ENCODE results near the gene IREB2. TPM values are rescaled to one million over a fixed set of nuclear protein-coding genes. Genes with fewer than 3 reads are reported as not detected.

IREB2 gene
- total RNA-seq, 1 experiment from 2014 or later = 86.4 TPM

DNA sequence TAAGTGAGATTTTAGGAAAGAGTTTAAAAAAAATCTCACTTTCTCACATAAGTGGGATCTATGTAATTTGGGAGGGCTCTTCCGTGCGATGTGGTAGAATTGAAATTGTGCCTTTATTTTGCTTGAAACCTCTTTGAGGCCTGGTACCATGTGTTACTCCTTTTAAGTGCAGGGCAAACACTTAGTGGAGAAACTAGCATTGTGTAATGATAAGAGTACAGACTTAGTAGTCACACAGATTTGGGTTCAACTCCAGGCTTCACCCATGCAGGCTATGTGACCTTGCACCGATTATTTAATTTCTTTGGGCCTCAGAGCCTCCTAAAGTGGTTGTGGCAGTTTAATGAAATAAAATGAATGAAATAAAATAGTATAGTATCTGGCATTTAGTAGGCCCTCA lies 104.6 kb downstream of the IREB2 start:
- Histone ChIP-seq H3K27ac (ENCODE audit: low read depth, low read length, poor library complexity, severe bottlenecking) (no peak overlapping the region), H3K4me3 (ENCODE audit: low read depth, low read length, poor library complexity, severe bottlenecking) (no peak overlapping the region), H3K27me3 (replicated peaks; ENCODE audit: insufficient read depth, low read depth, low read length, poor library complexity) (no peaks in the 10 kb centered on the region), H3K4me1 (ENCODE audit: insufficient read depth, low read length, poor library complexity, severe bottlenecking) (peaks cover 6% of the 10 kb centered on the region), H3K9me3 (ENCODE audit: low read depth, low read length, poor library complexity, severe bottlenecking) (no peaks in the 10 kb centered on the region), H3K36me3 (ENCODE audit: insufficient read depth, low read length, poor library complexity, severe bottlenecking) (peaks cover 58% of the 10 kb centered on the region)
- POLR2A ChIA-PET (ENCODE audit: low non-redundant PET) = no interaction called here
- no peak for DNase-seq (ENCODE audit: low spot score)
- BruUV-seq (replicated peaks) = no TSS peak
- intact Hi-C loops (cut with micrococcal nuclease; ENCODE audit: unreplicated experiment) = no loop called here
- CTCF ChIA-PET = no interaction called here
- TF ChIP-seq EZH2 (IDR thresholded peaks at IDR 0.05; ENCODE audit: borderline replicate concordance, low read depth, low read length, poor library complexity, severe bottlenecking) = no peak
- TF ChIP-seq, protein P1, sequence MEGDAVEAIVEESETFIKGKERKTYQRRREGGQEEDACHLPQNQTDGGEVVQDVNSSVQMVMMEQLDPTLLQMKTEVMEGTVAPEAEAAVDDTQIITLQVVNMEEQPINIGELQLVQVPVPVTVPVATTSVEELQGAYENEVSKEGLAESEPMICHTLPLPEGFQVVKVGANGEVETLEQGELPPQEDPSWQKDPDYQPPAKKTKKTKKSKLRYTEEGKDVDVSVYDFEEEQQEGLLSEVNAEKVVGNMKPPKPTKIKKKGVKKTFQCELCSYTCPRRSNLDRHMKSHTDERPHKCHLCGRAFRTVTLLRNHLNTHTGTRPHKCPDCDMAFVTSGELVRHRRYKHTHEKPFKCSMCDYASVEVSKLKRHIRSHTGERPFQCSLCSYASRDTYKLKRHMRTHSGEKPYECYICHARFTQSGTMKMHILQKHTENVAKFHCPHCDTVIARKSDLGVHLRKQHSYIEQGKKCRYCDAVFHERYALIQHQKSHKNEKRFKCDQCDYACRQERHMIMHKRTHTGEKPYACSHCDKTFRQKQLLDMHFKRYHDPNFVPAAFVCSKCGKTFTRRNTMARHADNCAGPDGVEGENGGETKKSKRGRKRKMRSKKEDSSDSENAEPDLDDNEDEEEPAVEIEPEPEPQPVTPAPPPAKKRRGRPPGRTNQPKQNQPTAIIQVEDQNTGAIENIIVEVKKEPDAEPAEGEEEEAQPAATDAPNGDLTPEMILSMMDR (conservative IDR thresholded peaks at IDR 0.05; ENCODE audit: low read depth, low read length) = no peak

DNA sequence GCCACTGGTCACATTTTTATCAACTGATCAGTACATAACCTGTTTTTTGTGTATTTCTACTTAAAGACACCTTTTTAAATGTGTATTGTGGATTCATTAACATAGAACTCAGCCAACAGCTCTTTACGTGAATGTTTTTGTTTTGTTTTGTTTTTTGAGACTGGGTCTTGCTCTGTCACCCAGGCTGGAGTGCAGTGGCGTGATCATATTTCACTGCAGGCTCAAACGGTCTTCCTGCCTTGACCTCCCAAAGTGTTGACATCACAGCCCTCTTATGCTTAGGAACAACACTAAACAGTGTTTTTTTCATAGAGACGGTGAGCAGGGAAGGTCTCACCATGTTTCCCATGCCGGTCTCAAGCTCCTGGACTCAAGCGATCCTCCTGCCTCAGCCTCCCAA lies 112.2 kb downstream of the IREB2 start:
- no peak overlapping the region for H3K4me3 ChIP-seq (ENCODE audit: low read depth, low read length, poor library complexity, severe bottlenecking)
- ChIA-PET CTCF (no interaction called here), POLR2A (ENCODE audit: low non-redundant PET) (no interaction called here)
- H3K36me3 ChIP-seq (ENCODE audit: insufficient read depth, low read length, poor library complexity, severe bottlenecking) = peaks cover 59% of the 10 kb centered on the region
- no peak for TF ChIP-seq EZH2 (IDR thresholded peaks at IDR 0.05; ENCODE audit: borderline replicate concordance, low read depth, low read length, poor library complexity, severe bottlenecking)
- TF ChIP-seq, protein P1 (conservative IDR thresholded peaks at IDR 0.05; ENCODE audit: low read depth, low read length) = no peak
- H3K27me3 ChIP-seq (replicated peaks; ENCODE audit: insufficient read depth, low read depth, low read length, poor library complexity) = no peaks in the 10 kb centered on the region
- no peaks in the 10 kb centered on the region for H3K4me1 ChIP-seq (ENCODE audit: insufficient read depth, low read length, poor library complexity, severe bottlenecking)
- intact Hi-C loops (cut with micrococcal nuclease; ENCODE audit: unreplicated experiment) = no loop called here
- no TSS peak for BruUV-seq (replicated peaks)
- no peak overlapping the region for H3K27ac ChIP-seq (ENCODE audit: low read depth, low read length, poor library complexity, severe bottlenecking)
- H3K9me3 ChIP-seq (ENCODE audit: low read depth, low read length, poor library complexity, severe bottlenecking) = no peaks in the 10 kb centered on the region
- no peak for DNase-seq (ENCODE audit: low spot score)

DNA sequence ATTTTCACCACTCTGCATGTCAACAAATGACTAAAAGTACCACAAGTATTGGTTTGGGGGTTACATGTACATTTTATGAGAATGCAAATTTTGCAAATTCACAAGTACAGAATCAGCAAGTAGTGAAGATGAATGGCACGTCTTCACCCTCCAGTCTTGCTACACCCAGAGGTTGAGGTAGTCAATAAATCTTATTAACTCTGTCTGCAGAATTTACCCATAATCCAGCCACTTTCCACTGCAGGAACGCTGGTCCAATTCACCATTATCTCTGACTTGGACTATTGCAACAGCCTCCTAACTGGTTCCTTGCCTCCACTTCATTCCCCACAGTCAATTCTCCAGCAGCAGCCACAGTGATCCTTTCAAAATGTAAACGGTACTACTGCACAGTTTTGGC lies 112.8 kb downstream of the IREB2 start:
- no peaks in the 10 kb centered on the region for H3K4me1 ChIP-seq (ENCODE audit: insufficient read depth, low read length, poor library complexity, severe bottlenecking)
- BruUV-seq (replicated peaks) = no TSS peak
- POLR2A ChIA-PET (ENCODE audit: low non-redundant PET) = no interaction called here
- H3K27me3 ChIP-seq (replicated peaks; ENCODE audit: insufficient read depth, low read depth, low read length, poor library complexity) = no peaks in the 10 kb centered on the region
- H3K4me3 ChIP-seq (ENCODE audit: low read depth, low read length, poor library complexity, severe bottlenecking) = no peak overlapping the region
- H3K36me3 ChIP-seq (ENCODE audit: insufficient read depth, low read length, poor library complexity, severe bottlenecking) = peaks cover 53% of the 10 kb centered on the region
- TF ChIP-seq, protein P1 (conservative IDR thresholded peaks at IDR 0.05; ENCODE audit: low read depth, low read length) = no peak
- TF ChIP-seq EZH2 (IDR thresholded peaks at IDR 0.05; ENCODE audit: borderline replicate concordance, low read depth, low read length, poor library complexity, severe bottlenecking) = no peak
- no peak for DNase-seq (ENCODE audit: low spot score)
- no peak overlapping the region for H3K27ac ChIP-seq (ENCODE audit: low read depth, low read length, poor library complexity, severe bottlenecking)
- CTCF ChIA-PET = no interaction called here
- intact Hi-C loops (cut with micrococcal nuclease; ENCODE audit: unreplicated experiment) = no loop called here
- no peaks in the 10 kb centered on the region for H3K9me3 ChIP-seq (ENCODE audit: low read depth, low read length, poor library complexity, severe bottlenecking)

Other genes with a start within 250 kb of the IREB2 start
- gene ACSBG1, start 203.7 kb upstream of the IREB2 start, total RNA-seq (2021) = 0.35 and 0.45 TPM in 2 replicates
- gene DNAJA4, start 173.7 kb upstream of the IREB2 start, total RNA-seq (2021) = 12.0 and 15.7 TPM in 2 replicates
- gene SKIC8, start 138.6 kb upstream of the IREB2 start, total RNA-seq (2021) = 55.5 and 57.9 TPM in 2 replicates
- gene CRABP1, start 97.9 kb upstream of the IREB2 start, total RNA-seq (2021) = 57.1 and 61.2 TPM in 2 replicates
- 0.37 TPM in 1 of 2 replicates, not detected in the other for gene HYKK, start 69.4 kb downstream of the IREB2 start, total RNA-seq (2021)
- 411 and 444 TPM in 2 replicates for gene PSMA4, start 102.2 kb downstream of the IREB2 start, total RNA-seq (2021)
- 18.9 and 19.1 TPM in 2 replicates for gene CHRNA5, start 127.3 kb downstream of the IREB2 start, total RNA-seq (2021)
- not detected in 2 replicates for gene CHRNA3, start 182.8 kb downstream of the IREB2 start, total RNA-seq (2021)
- gene CHRNB4, start 203.0 kb downstream of the IREB2 start, total RNA-seq (2021) = not detected in 2 replicates